Measurements from ENCODE around the gene TGFA.

DNA sequence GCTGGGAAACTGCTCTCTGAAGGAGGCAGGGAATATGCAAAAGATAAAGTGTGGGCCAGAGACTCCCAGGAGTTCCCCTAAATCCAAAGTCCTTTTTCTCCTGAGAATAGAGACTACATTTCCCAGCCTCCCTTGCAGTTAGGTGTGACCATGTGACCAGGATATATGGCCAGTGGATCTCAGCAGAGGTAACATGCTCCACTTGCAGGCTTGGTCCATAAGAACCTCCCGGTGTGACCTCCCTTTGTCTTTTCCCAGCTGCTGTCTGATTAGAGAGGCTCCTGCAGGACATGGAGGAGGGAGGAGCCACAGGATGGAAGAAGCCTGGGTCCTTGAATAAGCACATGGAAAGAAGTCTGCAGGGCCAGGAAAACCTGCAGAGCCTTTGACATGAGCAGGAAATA lies 76.2 kb downstream of the TGFA start:
- TF ChIP-seq, protein P1, sequence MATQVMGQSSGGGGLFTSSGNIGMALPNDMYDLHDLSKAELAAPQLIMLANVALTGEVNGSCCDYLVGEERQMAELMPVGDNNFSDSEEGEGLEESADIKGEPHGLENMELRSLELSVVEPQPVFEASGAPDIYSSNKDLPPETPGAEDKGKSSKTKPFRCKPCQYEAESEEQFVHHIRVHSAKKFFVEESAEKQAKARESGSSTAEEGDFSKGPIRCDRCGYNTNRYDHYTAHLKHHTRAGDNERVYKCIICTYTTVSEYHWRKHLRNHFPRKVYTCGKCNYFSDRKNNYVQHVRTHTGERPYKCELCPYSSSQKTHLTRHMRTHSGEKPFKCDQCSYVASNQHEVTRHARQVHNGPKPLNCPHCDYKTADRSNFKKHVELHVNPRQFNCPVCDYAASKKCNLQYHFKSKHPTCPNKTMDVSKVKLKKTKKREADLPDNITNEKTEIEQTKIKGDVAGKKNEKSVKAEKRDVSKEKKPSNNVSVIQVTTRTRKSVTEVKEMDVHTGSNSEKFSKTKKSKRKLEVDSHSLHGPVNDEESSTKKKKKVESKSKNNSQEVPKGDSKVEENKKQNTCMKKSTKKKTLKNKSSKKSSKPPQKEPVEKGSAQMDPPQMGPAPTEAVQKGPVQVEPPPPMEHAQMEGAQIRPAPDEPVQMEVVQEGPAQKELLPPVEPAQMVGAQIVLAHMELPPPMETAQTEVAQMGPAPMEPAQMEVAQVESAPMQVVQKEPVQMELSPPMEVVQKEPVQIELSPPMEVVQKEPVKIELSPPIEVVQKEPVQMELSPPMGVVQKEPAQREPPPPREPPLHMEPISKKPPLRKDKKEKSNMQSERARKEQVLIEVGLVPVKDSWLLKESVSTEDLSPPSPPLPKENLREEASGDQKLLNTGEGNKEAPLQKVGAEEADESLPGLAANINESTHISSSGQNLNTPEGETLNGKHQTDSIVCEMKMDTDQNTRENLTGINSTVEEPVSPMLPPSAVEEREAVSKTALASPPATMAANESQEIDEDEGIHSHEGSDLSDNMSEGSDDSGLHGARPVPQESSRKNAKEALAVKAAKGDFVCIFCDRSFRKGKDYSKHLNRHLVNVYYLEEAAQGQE (IDR thresholded peaks at IDR 0.05): no peak
- TF ChIP-seq FOSL2 (IDR thresholded peaks at IDR 0.05) (no peak), FOSL2 (CRISPR knock-in tag; IDR thresholded peaks at IDR 0.05) (no peak), POLR2A (IDR thresholded peaks at IDR 0.05; ENCODE audit: low read length) (no peak), EP300 (IDR thresholded peaks at IDR 0.05) (no peak), RAD21 (conservative IDR thresholded peaks at IDR 0.05 in 1 of 2, IDR thresholded peaks at IDR 0.05 in 1 of 2) (no peak), RCOR1 (IDR thresholded peaks at IDR 0.05; ENCODE audit: low read depth, low read length) (no peak), CHD2 (IDR thresholded peaks at IDR 0.05; ENCODE audit: low read length, partially characterized antibody) (no peak), CEBPB (IDR thresholded peaks at IDR 0.05) (no peak), FOSB (CRISPR knock-in tag; IDR thresholded peaks at IDR 0.05) (no peak), PHF8 (IDR thresholded peaks at IDR 0.05; ENCODE audit: borderline replicate concordance, low read depth) (no peak), ZSCAN20 (CRISPR knock-in tag; IDR thresholded peaks at IDR 0.05) (no peak)
- TF ChIP-seq, protein P2, sequence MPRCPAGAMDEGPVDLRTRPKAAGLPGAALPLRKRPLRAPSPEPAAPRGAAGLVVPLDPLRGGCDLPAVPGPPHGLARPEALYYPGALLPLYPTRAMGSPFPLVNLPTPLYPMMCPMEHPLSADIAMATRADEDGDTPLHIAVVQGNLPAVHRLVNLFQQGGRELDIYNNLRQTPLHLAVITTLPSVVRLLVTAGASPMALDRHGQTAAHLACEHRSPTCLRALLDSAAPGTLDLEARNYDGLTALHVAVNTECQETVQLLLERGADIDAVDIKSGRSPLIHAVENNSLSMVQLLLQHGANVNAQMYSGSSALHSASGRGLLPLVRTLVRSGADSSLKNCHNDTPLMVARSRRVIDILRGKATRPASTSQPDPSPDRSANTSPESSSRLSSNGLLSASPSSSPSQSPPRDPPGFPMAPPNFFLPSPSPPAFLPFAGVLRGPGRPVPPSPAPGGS (IDR thresholded peaks at IDR 0.05): no peak
- TF ChIP-seq, protein P3, sequence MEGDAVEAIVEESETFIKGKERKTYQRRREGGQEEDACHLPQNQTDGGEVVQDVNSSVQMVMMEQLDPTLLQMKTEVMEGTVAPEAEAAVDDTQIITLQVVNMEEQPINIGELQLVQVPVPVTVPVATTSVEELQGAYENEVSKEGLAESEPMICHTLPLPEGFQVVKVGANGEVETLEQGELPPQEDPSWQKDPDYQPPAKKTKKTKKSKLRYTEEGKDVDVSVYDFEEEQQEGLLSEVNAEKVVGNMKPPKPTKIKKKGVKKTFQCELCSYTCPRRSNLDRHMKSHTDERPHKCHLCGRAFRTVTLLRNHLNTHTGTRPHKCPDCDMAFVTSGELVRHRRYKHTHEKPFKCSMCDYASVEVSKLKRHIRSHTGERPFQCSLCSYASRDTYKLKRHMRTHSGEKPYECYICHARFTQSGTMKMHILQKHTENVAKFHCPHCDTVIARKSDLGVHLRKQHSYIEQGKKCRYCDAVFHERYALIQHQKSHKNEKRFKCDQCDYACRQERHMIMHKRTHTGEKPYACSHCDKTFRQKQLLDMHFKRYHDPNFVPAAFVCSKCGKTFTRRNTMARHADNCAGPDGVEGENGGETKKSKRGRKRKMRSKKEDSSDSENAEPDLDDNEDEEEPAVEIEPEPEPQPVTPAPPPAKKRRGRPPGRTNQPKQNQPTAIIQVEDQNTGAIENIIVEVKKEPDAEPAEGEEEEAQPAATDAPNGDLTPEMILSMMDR (IDR thresholded peaks at IDR 0.05): no peak
